HepG2 (cell line): Measurements from ENCODE around the gene RELB. TPM values are rescaled to one million over a fixed set of nuclear protein-coding genes. Genes with fewer than 3 reads are reported as not detected.

Source experiments
- CENPX ChIP-seq: sonication (generic); formaldehyde crosslinking; IDR thresholded peaks from 2 replicates; pipeline ENCODE4 v1.9.0; 2021; ENCODE audit warnings: mild to moderate bottlenecking, missing genetic modification reagents, moderate library complexity
- FOXC1 ChIP-seq: sonication (generic); formaldehyde crosslinking; IDR thresholded peaks from 2 replicates; pipeline ENCODE4 v1.8.0; 2022; ENCODE audit warnings: mild to moderate bottlenecking, missing genetic modification reagents, borderline replicate concordance
- HES4 ChIP-seq: sonication (generic); formaldehyde crosslinking; IDR thresholded peaks from 2 replicates; pipeline ENCODE4 v1.9.0; 2021; ENCODE audit warnings: mild to moderate bottlenecking, missing genetic modification reagents, borderline replicate concordance
- KIAA2018 ChIP-seq: sonication (generic); formaldehyde crosslinking; IDR thresholded peaks from 2 replicates; pipeline ENCODE4 v1.5.0; 2020; ENCODE audit warnings: mild to moderate bottlenecking, missing genetic modification reagents, borderline replicate concordance
- MTA1 ChIP-seq: sonication (generic); formaldehyde crosslinking; IDR thresholded peaks from 2 replicates; pipeline ENCODE4 v1.4.0; 2020; ENCODE audit warnings: missing genetic modification reagents, mild to moderate bottlenecking, borderline replicate concordance
- NFE2 ChIP-seq: sonication (generic); formaldehyde crosslinking; IDR thresholded peaks from 2 replicates; pipeline ENCODE4 v1.4.0; 2020; ENCODE audit warnings: missing genetic modification reagents
- SNAPC2 ChIP-seq: sonication (generic); formaldehyde crosslinking; IDR thresholded peaks from 2 replicates; pipeline ENCODE4 v1.8.1; 2022; ENCODE audit warnings: mild to moderate bottlenecking, missing genetic modification reagents
- TARDBP ChIP-seq: sonication (generic); formaldehyde crosslinking; IDR thresholded peaks from 2 replicates; pipeline ENCODE4 v1.8.0; 2022; ENCODE audit warnings: mild to moderate bottlenecking, missing genetic modification reagents
- TBX2 ChIP-seq: sonication (generic); formaldehyde crosslinking; IDR thresholded peaks from 2 replicates; pipeline ENCODE4 v1.5.0; 2020; ENCODE audit warnings: missing genetic modification reagents, mild to moderate bottlenecking, borderline replicate concordance
- ZBTB20 ChIP-seq: sonication (generic); formaldehyde crosslinking; IDR thresholded peaks from 2 replicates; pipeline ENCODE4 v1.8.1; 2023; ENCODE audit warnings: missing genetic modification reagents, low read depth, mild to moderate bottlenecking, borderline replicate concordance
- ZBTB42 ChIP-seq: sonication (generic); formaldehyde crosslinking; IDR thresholded peaks from 2 replicates; pipeline ENCODE4 v1.5.0; 2020; ENCODE audit warnings: mild to moderate bottlenecking, missing genetic modification reagents
- ZKSCAN1 ChIP-seq: fragments of 150-350 bp; IDR thresholded peaks from 2 replicates; pipeline ENCODE4 v1.6.1; 2014; ENCODE audit warnings: low read length
- ZNF251 ChIP-seq: sonication (generic); formaldehyde crosslinking; IDR thresholded peaks from 2 replicates; pipeline ENCODE4 v1.9.0; 2021; ENCODE audit warnings: mild to moderate bottlenecking, missing genetic modification reagents
- ZNF326 ChIP-seq: sonication (generic); formaldehyde crosslinking; IDR thresholded peaks from 2 replicates; pipeline ENCODE4 v1.4.0; 2020; ENCODE audit warnings: missing genetic modification reagents, borderline replicate concordance
- ZNF570 ChIP-seq: sonication (generic); formaldehyde crosslinking; IDR thresholded peaks from 2 replicates; pipeline ENCODE4 v1.4.0; 2020; ENCODE audit warnings: mild to moderate bottlenecking, missing genetic modification reagents, borderline replicate concordance
- ZSCAN30 ChIP-seq: sonication (generic); formaldehyde crosslinking; IDR thresholded peaks from 2 replicates; pipeline ENCODE4 v1.5.0; 2020; ENCODE audit warnings: mild to moderate bottlenecking, missing genetic modification reagents
- polyA plus RNA-seq, 8 experiments: library from polyadenylated mRNA; depleted of rRNA in 3 of 8; stranded (reverse) in 7 of 8; unstranded in 1 of 8; fragments of >200 nt; fragmentation: Illumina TruSeq in 4 of 8; extraction: Trizol in 4 of 8; gene quantifications; 2 replicates each; pipeline versions ENCODE4 v1.2.1 to v1.2.3, GENCODE V29; 2011 to 2016; ENCODE audit warnings: low read depth in 4 of 8, missing spikeins in 1 of 8, mixed read lengths in 1 of 8; ENCODE audit not compliant: insufficient read depth in 1 of 8
- total RNA-seq, 5 experiments: library from RNA; depleted of rRNA; stranded (reverse); fragments of >200 nt; fragmentation: Illumina TruSeq; extraction: Trizol; gene quantifications; 2 replicates each; pipeline ENCODE4 v1.2.3, GENCODE V29; 2016; ENCODE audit warnings: low read depth in 1 of 5
- TF ChIP-seq, protein P1 (sequence below): sonication (generic); formaldehyde crosslinking; IDR thresholded peaks from 2 replicates; pipeline ENCODE4 v1.4.0; 2020; ENCODE audit warnings: missing genetic modification reagents, borderline replicate concordance

RELB gene
- total and polyA plus RNA-seq, 2 of the 13 experiments (the other 11 are each of a cell fraction or from before 2014, with no cell fraction given) = 1.9 to 3.5 TPM

DNA sequence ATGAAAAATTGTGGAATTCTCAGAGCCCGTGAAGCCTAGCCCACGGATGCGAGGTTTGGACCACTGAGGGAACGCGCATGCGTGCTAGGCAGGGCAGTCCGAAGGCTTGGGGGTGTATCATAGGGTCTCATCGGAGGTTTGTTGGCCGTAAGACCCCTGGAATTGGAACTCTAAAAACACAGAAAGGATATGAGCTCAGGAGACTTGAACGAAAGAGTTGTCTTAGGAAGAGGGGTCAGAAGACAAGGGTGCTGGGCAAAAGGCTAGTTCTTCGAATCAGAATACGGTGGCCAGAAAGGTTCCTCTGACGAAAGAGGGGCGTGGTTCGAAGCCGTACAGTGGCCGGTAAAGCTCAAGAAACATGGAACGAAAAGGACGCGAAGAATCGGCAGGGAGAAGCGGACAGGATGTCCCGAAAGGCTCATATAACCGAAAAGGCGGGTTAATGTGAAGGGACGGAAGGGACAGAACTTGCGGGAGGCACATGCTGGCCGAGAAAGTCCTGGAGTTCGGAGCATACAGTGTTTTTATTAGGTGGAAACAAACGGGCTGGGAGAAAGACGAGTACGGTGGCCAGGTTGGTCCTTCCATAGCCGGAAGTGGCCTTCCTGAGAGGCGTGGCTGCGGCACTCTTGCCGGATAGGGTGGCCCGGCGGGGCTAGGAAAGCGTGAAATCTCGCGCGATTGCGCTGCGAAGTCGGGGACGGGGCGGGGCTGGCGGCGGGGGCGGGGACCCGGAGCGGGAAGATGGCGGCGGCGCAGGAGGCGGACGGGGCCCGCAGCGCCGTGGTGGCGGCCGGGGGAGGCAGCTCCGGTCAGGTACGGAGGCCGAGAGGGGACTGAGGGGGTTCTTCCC lies 46.4 kb upstream of the RELB start, which contains the start of gene CLPTM1 (continued):
- TF ChIP-seq, protein P1, sequence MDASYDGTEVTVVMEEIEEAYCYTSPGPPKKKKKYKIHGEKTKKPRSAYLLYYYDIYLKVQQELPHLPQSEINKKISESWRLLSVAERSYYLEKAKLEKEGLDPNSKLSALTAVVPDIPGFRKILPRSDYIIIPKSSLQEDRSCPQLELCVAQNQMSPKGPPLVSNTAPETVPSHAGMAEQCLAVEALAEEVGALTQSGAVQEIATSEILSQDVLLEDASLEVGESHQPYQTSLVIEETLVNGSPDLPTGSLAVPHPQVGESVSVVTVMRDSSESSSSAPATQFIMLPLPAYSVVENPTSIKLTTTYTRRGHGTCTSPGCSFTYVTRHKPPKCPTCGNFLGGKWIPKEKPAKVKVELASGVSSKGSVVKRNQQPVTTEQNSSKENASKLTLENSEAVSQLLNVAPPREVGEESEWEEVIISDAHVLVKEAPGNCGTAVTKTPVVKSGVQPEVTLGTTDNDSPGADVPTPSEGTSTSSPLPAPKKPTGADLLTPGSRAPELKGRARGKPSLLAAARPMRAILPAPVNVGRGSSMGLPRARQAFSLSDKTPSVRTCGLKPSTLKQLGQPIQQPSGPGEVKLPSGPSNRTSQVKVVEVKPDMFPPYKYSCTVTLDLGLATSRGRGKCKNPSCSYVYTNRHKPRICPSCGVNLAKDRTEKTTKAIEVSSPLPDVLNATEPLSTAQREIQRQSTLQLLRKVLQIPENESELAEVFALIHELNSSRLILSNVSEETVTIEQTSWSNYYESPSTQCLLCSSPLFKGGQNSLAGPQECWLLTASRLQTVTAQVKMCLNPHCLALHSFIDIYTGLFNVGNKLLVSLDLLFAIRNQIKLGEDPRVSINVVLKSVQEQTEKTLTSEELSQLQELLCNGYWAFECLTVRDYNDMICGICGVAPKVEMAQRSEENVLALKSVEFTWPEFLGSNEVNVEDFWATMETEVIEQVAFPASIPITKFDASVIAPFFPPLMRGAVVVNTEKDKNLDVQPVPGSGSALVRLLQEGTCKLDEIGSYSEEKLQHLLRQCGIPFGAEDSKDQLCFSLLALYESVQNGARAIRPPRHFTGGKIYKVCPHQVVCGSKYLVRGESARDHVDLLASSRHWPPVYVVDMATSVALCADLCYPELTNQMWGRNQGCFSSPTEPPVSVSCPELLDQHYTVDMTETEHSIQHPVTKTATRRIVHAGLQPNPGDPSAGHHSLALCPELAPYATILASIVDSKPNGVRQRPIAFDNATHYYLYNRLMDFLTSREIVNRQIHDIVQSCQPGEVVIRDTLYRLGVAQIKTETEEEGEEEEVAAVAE = 0 out of 2 replicates have a peak, but pooled peaks have one; percentile 39
- no peak for TF ChIP-seq ZNF251 (CRISPR knock-in tag)
- TF ChIP-seq ZSCAN30 (CRISPR knock-in tag) = no peak
- peak; percentile 85 for TF ChIP-seq TARDBP
- TF ChIP-seq ZNF326 = no peak
- TF ChIP-seq NFE2 (CRISPR knock-in tag) = no peak
- no peak for TF ChIP-seq ZNF570 (CRISPR knock-in tag)
- no peak for TF ChIP-seq KIAA2018 (CRISPR knock-in tag)
- TF ChIP-seq FOXC1 (CRISPR knock-in tag) = peak; percentile 68; the same call in 1 of the 2 replicates
- TF ChIP-seq MTA1 = no peak
- TF ChIP-seq SNAPC2 (CRISPR knock-in tag) = peak; percentile 66; the same call in 1 of the 2 replicates
- TF ChIP-seq CENPX (CRISPR knock-in tag) = no peak
- no peak for TF ChIP-seq ZKSCAN1
- TF ChIP-seq TBX2 (CRISPR knock-in tag) = peak; percentile 43; the same call in 1 of the 2 replicates
- TF ChIP-seq ZBTB42 (CRISPR knock-in tag) = no peak
- no peak for TF ChIP-seq ZBTB20 (CRISPR knock-in tag)
- TF ChIP-seq HES4 = no peak; the same call in 1 of the 2 replicates
